Mesenchymal stem cell (in vitro differentiated cells and primary cell): ENCODE results near the gene CTU2.

Experiments
- DNase-seq: peaks from one replicate; pipeline ENCODE4 v3.0.0-alpha.2; 2013
- H2AFZ ChIP-seq: one replicate; pipeline ENCODE4 v1.6.1; 2013; ENCODE audit warnings: low read depth, mild to moderate bottlenecking, control low read depth, inconsistent platforms, low read length, moderate library complexity
- H2AK5ac ChIP-seq: 2 replicates; pipeline ENCODE4 v1.6.1; 2013; ENCODE audit warnings: low read length, moderate library complexity, mild to moderate bottlenecking, inconsistent platforms; ENCODE audit not compliant: severe bottlenecking
- H2BK120ac ChIP-seq: one replicate; pipeline ENCODE4 v1.6.1; 2013; ENCODE audit warnings: low read depth, mild to moderate bottlenecking, inconsistent platforms, low read length, moderate library complexity
- H2BK12ac ChIP-seq, 2 experiments: one replicate each; pipeline ENCODE4 v1.6.1; 2013; ENCODE audit warnings: inconsistent platforms in 2 of 2, low read length in 2 of 2, mild to moderate bottlenecking in 2 of 2, moderate library complexity in 2 of 2, control low read depth in 1 of 2
- H2BK15ac ChIP-seq: one replicate; pipeline ENCODE4 v1.6.1; 2013; ENCODE audit warnings: mild to moderate bottlenecking, low read depth, inconsistent platforms; ENCODE audit not compliant: poor library complexity, severe bottlenecking
- H2BK5ac ChIP-seq: 2 replicates; pipeline ENCODE4 v1.6.1; 2013; ENCODE audit warnings: low read depth, mild to moderate bottlenecking, low read length, control low read depth, inconsistent platforms; ENCODE audit not compliant: poor library complexity, severe bottlenecking
- H3K14ac ChIP-seq, 2 experiments: one replicate each; pipeline ENCODE4 v1.6.1; 2013; ENCODE audit warnings: inconsistent platforms in 2 of 2, low read length in 2 of 2, control low read depth in 1 of 2, mild to moderate bottlenecking in 1 of 2, moderate library complexity in 1 of 2
- H3K18ac ChIP-seq, 2 experiments: one replicate each; pipeline ENCODE4 v1.6.1; 2013; ENCODE audit warnings: inconsistent platforms in 2 of 2, low read length in 2 of 2, control low read depth in 1 of 2, low read depth in 1 of 2, mild to moderate bottlenecking in 1 of 2
- H3K23ac ChIP-seq, 2 experiments: one replicate each; pipeline ENCODE4 v1.6.1; 2013; ENCODE audit warnings: inconsistent platforms in 2 of 2, low read length in 2 of 2, mild to moderate bottlenecking in 2 of 2, moderate library complexity in 2 of 2, control low read depth in 1 of 2
- H3K27ac ChIP-seq: 2 replicates; pipeline ENCODE4 v1.5.1; 2013; ENCODE audit warnings: mild to moderate bottlenecking, moderate library complexity, low read length, control low read depth, inconsistent platforms; ENCODE audit not compliant: poor library complexity, severe bottlenecking
- H3K27me3 ChIP-seq, 2 experiments: 2 replicates each; pipeline versions ENCODE4 v1.6.1 to v1.7.0; 2013; ENCODE audit warnings: low read length in 2 of 2, mild to moderate bottlenecking in 2 of 2, moderate library complexity in 2 of 2, control low read depth in 1 of 2, inconsistent platforms in 1 of 2; ENCODE audit not compliant: control insufficient read depth in 1 of 2, insufficient read depth in 1 of 2
- H3K36me3 ChIP-seq, 2 experiments: 2 replicates each; pipeline versions ENCODE4 v1.6.1 to v1.7.0; 2013; ENCODE audit warnings: low read length in 2 of 2, control low read depth in 1 of 2, inconsistent platforms in 1 of 2, low read depth in 1 of 2, mild to moderate bottlenecking in 1 of 2; ENCODE audit not compliant: insufficient read depth in 2 of 2, control insufficient read depth in 1 of 2
- H3K4ac ChIP-seq, 2 experiments: one replicate each; pipeline ENCODE4 v1.6.1; 2013; ENCODE audit warnings: inconsistent platforms in 2 of 2, low read length in 2 of 2, mild to moderate bottlenecking in 2 of 2, moderate library complexity in 2 of 2, control low read depth in 1 of 2, low read depth in 1 of 2
- H3K4me1 ChIP-seq: 2 replicates; pipeline ENCODE4 v1.6.1; 2013; ENCODE audit warnings: low read depth, low read length, control low read depth; ENCODE audit not compliant: control insufficient read depth, insufficient read depth
- H3K4me2 ChIP-seq: 2 replicates; pipeline ENCODE4 v1.6.1; 2013; ENCODE audit warnings: low read length, mild to moderate bottlenecking, inconsistent platforms; ENCODE audit not compliant: poor library complexity, severe bottlenecking
- H3K4me3 ChIP-seq, 2 experiments: 2 replicates each; pipeline versions ENCODE4 v1.5.1 to v1.7.0; 2013; ENCODE audit warnings: low read length in 2 of 2, mild to moderate bottlenecking in 2 of 2, control low read depth in 1 of 2, low read depth in 1 of 2; ENCODE audit not compliant: insufficient read depth in 1 of 2
- H3K79me1 ChIP-seq: replicated peaks from 2 replicates; pipeline ENCODE4 v1.6.1; 2013; ENCODE audit warnings: mild to moderate bottlenecking, control low read depth, low read length, inconsistent platforms; ENCODE audit not compliant: poor library complexity, severe bottlenecking
- H3K9ac ChIP-seq: 2 replicates; pipeline ENCODE4 v1.7.0; 2013; ENCODE audit warnings: mild to moderate bottlenecking, low read length, moderate library complexity
- H3K9me3 ChIP-seq: 2 replicates; pipeline ENCODE4 v1.7.0; 2013; ENCODE audit warnings: mild to moderate bottlenecking, low read length; ENCODE audit not compliant: control insufficient read depth
- H4K8ac ChIP-seq: one replicate; pipeline ENCODE4 v1.6.1; 2013; ENCODE audit warnings: inconsistent platforms, mild to moderate bottlenecking, low read length, moderate library complexity
- H4K91ac ChIP-seq: one replicate; pipeline ENCODE4 v1.6.1; 2013; ENCODE audit warnings: mild to moderate bottlenecking, low read length, inconsistent platforms
- WGBS: methylation state at CpG from one replicate; pipeline ENCODE4 v1.1.7; 2013; ENCODE audit warnings: mixed read lengths; 5-methylcytosine and 5-hydroxymethylcytosine counted together

CTU2 gene

DNA sequence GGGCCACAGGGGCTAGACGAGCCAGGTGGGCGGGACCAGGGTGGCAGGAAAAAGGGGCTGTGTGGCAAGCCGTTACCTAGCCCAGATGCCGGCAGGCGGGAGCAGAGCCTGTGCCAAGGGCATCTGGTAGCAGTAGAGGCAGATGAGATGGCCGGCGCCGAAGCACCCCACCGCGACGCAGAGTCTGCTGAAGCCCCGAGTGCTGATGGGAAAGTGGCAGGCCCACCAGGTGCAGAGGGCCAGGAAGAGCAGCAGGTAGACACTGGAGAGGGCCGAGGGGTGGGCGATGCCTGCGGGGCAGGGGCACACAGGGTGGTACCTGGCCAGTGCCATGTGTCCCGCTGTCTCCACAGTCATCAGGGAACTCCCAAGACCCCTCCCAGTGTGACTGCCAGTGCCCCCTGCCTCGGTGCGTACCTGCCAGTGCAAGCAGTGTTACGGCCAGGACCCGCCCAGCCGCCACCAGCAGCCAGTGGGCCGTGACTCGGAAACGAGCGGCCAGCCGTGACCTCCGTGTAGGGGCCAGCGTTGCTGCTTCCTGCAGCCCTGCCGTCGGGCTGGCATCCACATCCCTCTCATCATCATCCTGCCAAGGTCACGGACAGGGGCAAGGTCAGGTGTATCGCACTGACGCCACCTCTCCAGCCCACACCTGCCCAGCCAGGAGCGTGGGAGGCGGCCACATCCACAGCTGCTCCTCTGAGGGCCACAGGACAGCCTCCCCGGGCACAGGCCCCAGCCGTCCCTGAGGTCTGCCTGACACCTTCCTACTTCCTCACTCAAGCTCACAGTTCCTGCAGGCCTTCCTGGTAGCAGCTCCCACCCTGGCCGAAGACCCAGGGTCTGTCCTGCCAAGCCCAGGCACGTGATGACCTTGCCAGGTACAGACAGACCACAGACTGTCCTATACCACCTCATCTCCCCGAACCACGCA lies 32.1 kb downstream of the CTU2 start:
- H3K36me3 ChIP-seq, result peaks cover 57 to 97% of the 10 kb centered on the region in 2 experiments
- H2AK5ac ChIP-seq, result no peak overlapping the region
- no peaks in the 10 kb centered on the region for H3K9me3 ChIP-seq
- H3K27ac ChIP-seq, result no peak overlapping the region
- H2BK15ac ChIP-seq, result no peak overlapping the region
- no peak for DNase-seq
- H3K18ac ChIP-seq, result no peak overlapping the region
- H2BK5ac ChIP-seq, result no peak overlapping the region
- no peak overlapping the region for H2AFZ ChIP-seq
- H3K79me1 ChIP-seq, result peaks cover 13% of the 10 kb centered on the region
- no peak overlapping the region for H3K4ac ChIP-seq
- no peak overlapping the region for H3K23ac ChIP-seq
- no peak overlapping the region for H3K4me2 ChIP-seq
- no peak overlapping the region for H2BK12ac ChIP-seq
- peaks cover 23% of the 10 kb centered on the region for H3K4me1 ChIP-seq
- WGBS, result 90% methylated on average over 41 of the region's 41 CpGs
- H3K4me3 ChIP-seq, result no peak overlapping the region
- H4K91ac ChIP-seq, result no peak overlapping the region
- no peak overlapping the region for H2BK120ac ChIP-seq
- H3K14ac ChIP-seq, result no peak overlapping the region
- H3K27me3 ChIP-seq, result no peaks in the 10 kb centered on the region
- no peak overlapping the region for H4K8ac ChIP-seq
- H3K9ac ChIP-seq, result no peak overlapping the region

DNA sequence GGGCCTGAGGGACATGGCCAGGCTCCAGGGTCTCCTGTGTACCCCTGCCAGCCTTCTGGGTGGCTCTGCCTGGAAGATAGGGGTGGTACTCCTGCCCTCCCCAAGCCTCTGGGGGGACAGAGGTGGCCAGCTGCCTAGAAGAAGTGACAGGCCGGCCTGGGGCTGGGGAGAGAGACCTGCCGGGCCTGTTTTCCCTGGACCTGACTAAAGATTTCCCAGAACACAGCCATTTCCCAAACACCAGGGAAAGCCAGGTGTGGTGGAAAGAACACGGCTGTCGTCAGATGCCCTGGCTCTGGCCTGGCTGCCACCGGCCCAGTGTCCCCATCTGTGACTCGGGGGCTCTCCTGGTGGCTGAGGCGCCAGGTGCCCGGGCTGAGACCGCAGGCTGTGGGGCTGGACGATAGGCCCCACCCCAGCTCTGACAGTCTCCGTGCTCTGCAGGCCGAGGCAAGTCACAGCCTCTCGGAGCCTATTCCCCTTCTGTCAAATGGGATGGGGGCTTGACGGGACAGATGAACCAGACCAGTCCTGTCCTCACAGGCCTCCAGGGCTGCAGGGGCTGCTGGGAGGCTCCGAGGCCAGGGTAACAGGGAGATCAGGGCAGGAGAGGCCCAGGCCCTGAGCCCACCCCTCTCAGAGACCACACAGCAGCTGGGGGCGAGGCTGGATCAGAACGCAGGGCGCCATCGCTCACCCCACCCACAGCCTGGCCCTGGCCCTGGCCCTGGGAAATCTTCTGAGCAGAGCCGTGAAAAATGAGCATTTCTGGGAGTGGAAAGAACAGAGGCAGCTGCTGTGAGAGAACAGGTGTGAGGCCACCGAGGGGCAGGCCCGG lies 33.1 kb downstream of the CTU2 start:
- 93% methylated on average over 22 of the region's 22 CpGs for WGBS
- no peak overlapping the region for H4K8ac ChIP-seq

GRCh38 chr16:88739977-88740726 lies 33.8 kb downstream of the CTU2 start:
- no peak overlapping the region for H3K27ac ChIP-seq
- peaks cover 39 to 94% of the 10 kb centered on the region in 2 experiments for H3K36me3 ChIP-seq
- 96% methylated on average over 33 of the region's 33 CpGs for WGBS
- H3K79me1 ChIP-seq, result peaks cover 25% of the 10 kb centered on the region
- H4K8ac ChIP-seq, result no peak overlapping the region
- H3K4me3 ChIP-seq, result no peak overlapping the region
- no peak overlapping the region for H3K9ac ChIP-seq
- H3K14ac ChIP-seq, result no peak overlapping the region
- H3K23ac ChIP-seq, result no peak overlapping the region
- H3K18ac ChIP-seq, result no peak overlapping the region
- H2BK120ac ChIP-seq, result no peak overlapping the region
- DNase-seq, result no peak
- no peak overlapping the region for H2BK15ac ChIP-seq
- H2AFZ ChIP-seq, result no peak overlapping the region
- H2BK5ac ChIP-seq, result no peak overlapping the region
- H3K4me1 ChIP-seq, result peaks cover 32% of the 10 kb centered on the region
- no peak overlapping the region for H2AK5ac ChIP-seq
- H4K91ac ChIP-seq, result no peak overlapping the region
- no peaks in the 10 kb centered on the region for H3K27me3 ChIP-seq
- H2BK12ac ChIP-seq, result no peak overlapping the region
- H3K9me3 ChIP-seq, result no peaks in the 10 kb centered on the region
- no peak overlapping the region for H3K4me2 ChIP-seq
- no peak overlapping the region for H3K4ac ChIP-seq

More for the DNA sequence above, 33.1 kb downstream of the CTU2 start:
- no peak overlapping the region for H3K18ac ChIP-seq
- no peak overlapping the region for H3K27ac ChIP-seq
- H3K36me3 ChIP-seq, result peaks cover 47 to 95% of the 10 kb centered on the region in 2 experiments
- no peak overlapping the region for H3K14ac ChIP-seq
- no peaks in the 10 kb centered on the region for H3K9me3 ChIP-seq
- H3K79me1 ChIP-seq, result peaks cover 20% of the 10 kb centered on the region
- H3K4me1 ChIP-seq, result peaks cover 31% of the 10 kb centered on the region
- no peak overlapping the region for H3K4me2 ChIP-seq
- DNase-seq, result no peak
- H2BK15ac ChIP-seq, result no peak overlapping the region
- no peak overlapping the region for H2BK120ac ChIP-seq
- H2AK5ac ChIP-seq, result no peak overlapping the region
- no peak overlapping the region for H3K4me3 ChIP-seq
- H3K23ac ChIP-seq, result no peak overlapping the region
- H2BK5ac ChIP-seq, result no peak overlapping the region
- H3K27me3 ChIP-seq, result no peaks in the 10 kb centered on the region
- no peak overlapping the region for H2AFZ ChIP-seq
- no peak overlapping the region for H3K9ac ChIP-seq
- H4K91ac ChIP-seq, result no peak overlapping the region
- H3K4ac ChIP-seq, result no peak overlapping the region
- H2BK12ac ChIP-seq, result no peak overlapping the region
